ENCODE data around the gene RNF168.
"Not testable (repeated sequence)": the region's sequence is repeated elsewhere in the genome, so short reads cannot be mapped to it uniquely, and the experiment has no call there.

RNF168 gene

GRCh38 chr3:196493292-196493691, 10.3 kb downstream of the RNF168 start:
- H3K4me3 ChIP-seq (ENCODE audit: low read depth, low read length): no peak overlapping the region
- in situ Hi-C loops (cut with HindIII; ENCODE audit: low sequenced_read_pairs): no loop called here
- no peak for TF ChIP-seq CTCF (IDR thresholded peaks at IDR 0.05; ENCODE audit: low read depth, low read length)
- DNase-seq (ENCODE audit: low read depth, low spot score): no peak

GRCh38 chr3:196492080-196492479, 11.5 kb downstream of the RNF168 start:
- TF ChIP-seq CTCF (IDR thresholded peaks at IDR 0.05; ENCODE audit: low read depth, low read length): no peak
- no peak for DNase-seq (ENCODE audit: low read depth, low spot score)
- in situ Hi-C loops (cut with HindIII; ENCODE audit: low sequenced_read_pairs): no loop called here
- H3K4me3 ChIP-seq (ENCODE audit: low read depth, low read length): no peak overlapping the region

GRCh38 chr3:196489747-196490146, 13.8 kb downstream of the RNF168 start:
- DNase-seq (ENCODE audit: low read depth, low spot score): no peak
- in situ Hi-C loops (cut with HindIII; ENCODE audit: low sequenced_read_pairs): no loop called here
- H3K4me3 ChIP-seq (ENCODE audit: low read depth, low read length): no peak overlapping the region
- no peak for TF ChIP-seq CTCF (IDR thresholded peaks at IDR 0.05; ENCODE audit: low read depth, low read length)

- peak; percentile 45 for TF ChIP-seq CTCF (IDR thresholded peaks at IDR 0.05; ENCODE audit: low read depth, low read length)
- in situ Hi-C loops (cut with HindIII; ENCODE audit: low sequenced_read_pairs): no loop called here
- no peak for DNase-seq (ENCODE audit: low read depth, low spot score)
- H3K4me3 ChIP-seq (ENCODE audit: low read depth, low read length): no peak overlapping the region
Measured at GRCh38 chr3:196486263-196486662, 17.3 kb downstream of the RNF168 start.

GRCh38 chr3:196477678-196478077, 25.9 kb downstream of the RNF168 start:
- DNase-seq (ENCODE audit: low read depth, low spot score): no peak
- TF ChIP-seq CTCF (IDR thresholded peaks at IDR 0.05; ENCODE audit: low read depth, low read length): no peak
- in situ Hi-C loops (cut with HindIII; ENCODE audit: low sequenced_read_pairs): no loop called here
- no peak overlapping the region for H3K4me3 ChIP-seq (ENCODE audit: low read depth, low read length)

- no peak for TF ChIP-seq CTCF (IDR thresholded peaks at IDR 0.05; ENCODE audit: low read depth, low read length)
- in situ Hi-C loops (cut with HindIII; ENCODE audit: low sequenced_read_pairs): no loop called here
- DNase-seq (ENCODE audit: low read depth, low spot score): no peak
- H3K4me3 ChIP-seq (ENCODE audit: low read depth, low read length): no peak overlapping the region
Measured at GRCh38 chr3:196472286-196472685, 31.3 kb downstream of the RNF168 start.

- H3K4me3 ChIP-seq (ENCODE audit: low read depth, low read length): no peak overlapping the region
- no peak for DNase-seq (ENCODE audit: low read depth, low spot score)
- no peak for TF ChIP-seq CTCF (IDR thresholded peaks at IDR 0.05; ENCODE audit: low read depth, low read length)
- in situ Hi-C loops (cut with HindIII; ENCODE audit: low sequenced_read_pairs): no loop called here
Measured at GRCh38 chr3:196471551-196471950, 32.0 kb downstream of the RNF168 start.

GRCh38 chr3:196470182-196470581, 33.4 kb downstream of the RNF168 start:
- H3K4me3 ChIP-seq (ENCODE audit: low read depth, low read length); in situ Hi-C loops (cut with HindIII; ENCODE audit: low sequenced_read_pairs); DNase-seq (ENCODE audit: low read depth, low spot score): not testable (repeated sequence)
